ENCODE measurements around the gene FRMPD3. TPM values are rescaled to one million over a fixed set of nuclear protein-coding genes. Genes with fewer than 3 reads are reported as not detected.

FRMPD3 gene
- total RNA-seq, 1 experiment from 2014 or later: 0.99 TPM

DNA sequence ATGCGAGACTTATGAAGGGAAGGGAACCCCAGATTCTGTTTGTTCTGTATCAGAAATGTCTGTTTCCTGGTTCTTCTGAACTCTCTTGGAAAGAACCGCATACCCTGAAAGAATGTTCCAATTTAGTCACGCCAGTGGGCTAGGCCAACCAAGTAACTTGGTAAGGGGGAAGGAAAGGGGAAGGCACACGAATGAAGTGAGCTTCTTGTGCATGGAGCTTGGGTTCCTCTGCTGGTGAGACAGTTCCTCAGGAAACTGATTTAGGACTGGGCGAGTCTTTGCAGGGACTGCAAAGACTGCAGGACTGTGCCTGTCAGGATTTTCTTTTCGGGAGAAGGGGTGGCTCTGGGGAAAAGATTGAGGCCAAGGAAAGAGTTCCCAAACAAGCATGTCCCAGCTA, 35.6 kb downstream of the FRMPD3 start:
- intact Hi-C loops (cut with micrococcal nuclease; ENCODE audit: unreplicated experiment): no loop called here
- TF ChIP-seq, protein P1, sequence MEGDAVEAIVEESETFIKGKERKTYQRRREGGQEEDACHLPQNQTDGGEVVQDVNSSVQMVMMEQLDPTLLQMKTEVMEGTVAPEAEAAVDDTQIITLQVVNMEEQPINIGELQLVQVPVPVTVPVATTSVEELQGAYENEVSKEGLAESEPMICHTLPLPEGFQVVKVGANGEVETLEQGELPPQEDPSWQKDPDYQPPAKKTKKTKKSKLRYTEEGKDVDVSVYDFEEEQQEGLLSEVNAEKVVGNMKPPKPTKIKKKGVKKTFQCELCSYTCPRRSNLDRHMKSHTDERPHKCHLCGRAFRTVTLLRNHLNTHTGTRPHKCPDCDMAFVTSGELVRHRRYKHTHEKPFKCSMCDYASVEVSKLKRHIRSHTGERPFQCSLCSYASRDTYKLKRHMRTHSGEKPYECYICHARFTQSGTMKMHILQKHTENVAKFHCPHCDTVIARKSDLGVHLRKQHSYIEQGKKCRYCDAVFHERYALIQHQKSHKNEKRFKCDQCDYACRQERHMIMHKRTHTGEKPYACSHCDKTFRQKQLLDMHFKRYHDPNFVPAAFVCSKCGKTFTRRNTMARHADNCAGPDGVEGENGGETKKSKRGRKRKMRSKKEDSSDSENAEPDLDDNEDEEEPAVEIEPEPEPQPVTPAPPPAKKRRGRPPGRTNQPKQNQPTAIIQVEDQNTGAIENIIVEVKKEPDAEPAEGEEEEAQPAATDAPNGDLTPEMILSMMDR (IDR thresholded peaks at IDR 0.05; ENCODE audit: unreplicated experiment): no peak
- no TSS peak for BruUV-seq (replicated peaks)
- Mint-ChIP-seq H3K4me3 (ENCODE audit: low read depth, unreplicated experiment) (no peak overlapping the region), H3K27ac (ENCODE audit: unreplicated experiment) (no peak overlapping the region), H3K36me3 (ENCODE audit: insufficient read depth, unreplicated experiment) (no peaks in the 10 kb centered on the region), H3K4me1 (ENCODE audit: low read depth, unreplicated experiment) (no peaks in the 10 kb centered on the region), H3K27me3 (ENCODE audit: unreplicated experiment) (peaks cover 45% of the 10 kb centered on the region), H3K9me3 (ENCODE audit: low read depth, unreplicated experiment) (no peaks in the 10 kb centered on the region)
- DNase-seq: no peak
- CTCF ChIA-PET: no interaction called here

DNA sequence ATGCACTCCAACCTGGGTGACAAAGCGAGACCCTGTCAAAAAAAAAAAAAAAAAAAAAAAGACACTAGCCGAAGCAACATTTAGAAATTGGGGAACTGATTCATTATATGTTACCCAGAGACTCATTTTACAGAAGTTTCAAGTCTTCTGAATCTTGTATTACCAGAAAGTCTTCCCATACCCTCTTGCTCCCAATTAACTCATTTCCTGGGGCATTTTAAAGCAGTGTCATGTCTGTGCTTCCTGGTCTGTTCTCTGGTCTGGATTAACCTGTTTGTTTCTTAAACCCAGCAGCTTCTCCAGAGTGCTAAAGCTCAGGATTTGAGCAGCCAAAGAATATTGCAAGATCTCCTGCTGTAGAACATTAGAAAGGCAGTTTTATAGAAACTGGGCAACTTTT, 43.7 kb downstream of the FRMPD3 start:
- TF ChIP-seq, protein P1 (IDR thresholded peaks at IDR 0.05; ENCODE audit: unreplicated experiment): no peak
- no peaks in the 10 kb centered on the region for H3K4me1 Mint-ChIP-seq (ENCODE audit: low read depth, unreplicated experiment)
- intact Hi-C loops (cut with micrococcal nuclease; ENCODE audit: unreplicated experiment): no loop called here
- CTCF ChIA-PET: no interaction called here
- no peaks in the 10 kb centered on the region for H3K36me3 Mint-ChIP-seq (ENCODE audit: insufficient read depth, unreplicated experiment)
- H3K4me3 Mint-ChIP-seq (ENCODE audit: low read depth, unreplicated experiment): no peak overlapping the region
- peaks cover 34% of the 10 kb centered on the region for H3K27me3 Mint-ChIP-seq (ENCODE audit: unreplicated experiment)
- BruUV-seq (replicated peaks): no TSS peak
- no peak for DNase-seq
- no peak overlapping the region for H3K27ac Mint-ChIP-seq (ENCODE audit: unreplicated experiment)
- no peaks in the 10 kb centered on the region for H3K9me3 Mint-ChIP-seq (ENCODE audit: low read depth, unreplicated experiment)

DNA sequence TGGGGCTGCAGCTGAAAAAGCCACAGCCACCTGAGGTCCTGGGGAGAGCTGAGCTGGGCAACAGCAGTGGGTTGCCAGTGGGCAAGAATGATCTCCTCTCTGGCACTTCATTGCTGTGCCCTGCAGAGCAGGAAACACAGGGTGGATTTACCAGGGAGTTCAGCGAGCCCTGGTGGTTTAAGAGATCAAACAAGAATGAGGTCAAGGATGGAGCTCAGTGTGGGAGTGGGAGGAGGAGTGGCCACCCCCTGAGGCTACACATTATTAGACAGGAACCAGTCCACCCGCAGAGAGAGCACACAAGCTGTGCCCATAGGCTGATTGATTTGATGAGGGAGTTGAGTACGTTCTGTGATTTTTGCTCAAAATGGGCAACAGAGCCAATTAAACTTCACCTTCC, 47.3 kb downstream of the FRMPD3 start:
- intact Hi-C loops (cut with micrococcal nuclease; ENCODE audit: unreplicated experiment): no loop called here
- no peaks in the 10 kb centered on the region for H3K4me1 Mint-ChIP-seq (ENCODE audit: low read depth, unreplicated experiment)
- no peaks in the 10 kb centered on the region for H3K36me3 Mint-ChIP-seq (ENCODE audit: insufficient read depth, unreplicated experiment)
- peaks cover 42% of the 10 kb centered on the region for H3K27me3 Mint-ChIP-seq (ENCODE audit: unreplicated experiment)
- no peak for DNase-seq
- TF ChIP-seq, protein P1 (IDR thresholded peaks at IDR 0.05; ENCODE audit: unreplicated experiment): no peak
- no TSS peak for BruUV-seq (replicated peaks)
- no peak overlapping the region for H3K4me3 Mint-ChIP-seq (ENCODE audit: low read depth, unreplicated experiment)
- CTCF ChIA-PET: no interaction called here
- H3K27ac Mint-ChIP-seq (ENCODE audit: unreplicated experiment): no peak overlapping the region
- no peaks in the 10 kb centered on the region for H3K9me3 Mint-ChIP-seq (ENCODE audit: low read depth, unreplicated experiment)

Other genes starting within 250 kb of the FRMPD3 start
- 14.6 and 18.0 TPM in 2 replicates for gene NUP62CL, start 243.2 kb upstream of the FRMPD3 start, total RNA-seq (2022)
- gene DNAAF6, start 243.0 kb upstream of the FRMPD3 start, total RNA-seq (2022): not detected in 2 replicates
- 62.5 and 72.5 TPM in 2 replicates for gene PRPS1, start 178.9 kb downstream of the FRMPD3 start, total RNA-seq (2022)